GM21423 (cell line): ENCODE measurements around the gene IL18.
"Not testable (repeated sequence)": the region's sequence is repeated elsewhere in the genome, so short reads cannot be mapped to it uniquely, and the experiment has no call there.

ENCODE experiments used
- ATAC-seq: cut with Tn5 transposase; IDR thresholded peaks from one replicate; pipeline ENCODE4 v1.9.1; 2021; ENCODE audit warnings: mild to moderate bottlenecking, moderate library complexity; ENCODE audit not compliant: unreplicated experiment

The IL18 gene

GRCh38 chr11:112172362-112172994, 8.6 kb upstream of the IL18 start:
- no peak for ATAC-seq

DNA sequence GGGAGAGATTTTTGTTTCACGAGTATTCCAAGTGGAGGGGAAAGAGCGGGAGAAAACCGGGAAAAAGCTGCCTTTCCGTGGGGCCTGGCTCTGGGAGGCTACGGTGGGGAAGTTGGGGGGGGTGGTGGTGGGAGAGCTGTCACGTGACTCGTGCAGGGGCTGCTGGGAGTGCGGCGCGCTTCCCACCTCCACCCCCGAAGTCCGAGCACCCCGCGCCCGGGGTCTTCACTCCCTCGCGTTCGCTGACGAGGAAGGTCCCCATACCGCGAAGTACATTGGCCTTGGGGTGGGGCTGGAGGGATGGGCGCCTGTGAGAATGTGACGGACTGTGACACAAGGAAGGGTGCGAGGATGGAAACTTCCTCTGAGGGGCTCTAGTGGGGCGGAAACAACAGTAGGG, 3.3 kb upstream of the IL18 start, which contains the start of gene TEX12:
Gene TEX12, plus strand, starts transcription at position 228 of the 400 bp plus-strand sequence. CDS start 1,897 bp downstream, outside the sequence.
- ATAC-seq: no peak

DNA sequence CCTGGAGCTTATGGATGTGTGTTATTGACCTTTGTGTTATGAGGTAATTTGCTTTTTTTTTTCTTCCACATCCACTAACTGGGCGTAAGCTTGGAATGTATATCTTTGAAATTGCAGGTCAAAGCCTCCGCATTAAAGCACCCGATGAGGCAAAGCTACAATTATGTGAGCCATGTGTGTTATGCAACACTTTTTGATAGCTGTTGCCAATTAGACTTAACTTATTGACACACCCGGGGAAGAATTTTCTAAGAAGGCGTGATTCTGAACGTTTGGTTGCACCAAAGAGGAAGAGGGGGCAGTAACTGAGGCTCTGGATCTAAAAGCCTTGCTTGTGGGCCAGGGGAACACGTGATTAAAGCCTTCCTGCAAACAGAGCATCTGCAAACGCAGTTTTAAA, 2.7 kb upstream of the IL18 start:
- no peak for ATAC-seq

DNA sequence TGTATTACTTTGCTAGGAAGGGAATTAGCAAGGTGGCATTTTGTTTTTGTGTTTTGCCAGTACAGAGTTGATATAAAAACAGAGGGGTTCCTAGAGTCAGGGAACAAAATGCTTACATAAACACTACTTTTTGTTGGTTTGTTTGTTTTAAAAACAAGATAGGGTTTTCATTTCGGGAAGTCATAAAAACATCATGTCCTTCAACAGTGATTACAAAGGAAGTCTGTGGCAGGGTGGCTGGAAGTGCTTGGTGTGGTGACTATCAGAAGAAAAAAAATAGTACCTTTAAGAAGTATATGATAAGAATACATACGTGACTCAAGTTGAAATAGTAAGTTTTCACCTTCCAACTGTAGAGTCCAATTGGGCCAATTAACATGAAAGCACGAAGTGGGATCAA, 1.2 kb upstream of the IL18 start:
- ATAC-seq: no peak

- ATAC-seq: no peak
Measured at GRCh38 chr11:112162761-112163546, 940 bp downstream of the IL18 start.

DNA sequence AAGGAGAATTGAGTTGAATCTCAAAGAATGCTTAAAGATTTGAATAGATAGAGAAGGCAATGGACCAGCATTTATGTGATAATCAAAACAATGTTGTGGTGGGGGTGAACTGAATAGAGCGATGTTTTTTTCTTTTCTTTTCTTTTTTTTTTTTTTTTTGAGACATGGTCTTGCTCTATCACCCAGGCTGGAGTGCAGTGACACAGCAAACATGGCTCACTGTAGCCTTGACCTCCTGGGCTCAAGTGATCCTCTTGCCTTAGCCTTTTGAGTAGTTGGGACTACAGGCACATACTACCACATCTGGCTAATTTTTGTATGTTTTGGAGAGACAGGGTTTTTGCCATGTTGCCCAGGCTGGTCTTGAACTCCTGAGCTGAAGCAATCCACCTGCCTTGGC, 1.7 kb downstream of the IL18 start:
- ATAC-seq: not testable (repeated sequence)

DNA sequence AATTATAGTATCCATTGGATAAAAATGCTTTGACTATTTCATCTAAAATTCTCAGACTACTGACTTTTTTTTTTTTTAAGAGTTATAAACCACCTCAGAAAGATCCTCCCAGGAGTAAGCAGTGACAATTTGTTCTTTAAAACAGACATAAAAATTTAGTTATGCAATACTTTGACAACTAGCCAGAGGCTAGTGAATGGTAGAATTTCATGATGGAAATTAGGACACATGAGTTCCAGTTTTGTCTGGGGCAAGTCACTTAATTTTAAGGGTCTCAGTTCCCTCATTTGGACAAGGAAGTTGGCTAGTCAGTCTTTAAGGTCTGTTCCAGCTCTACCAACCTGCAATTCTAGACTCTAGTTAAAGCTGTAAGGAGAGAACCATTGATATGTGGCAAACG, 2.9 kb downstream of the IL18 start:
- no peak for ATAC-seq

- ATAC-seq: no peak
Measured at GRCh38 chr11:112160091-112160848, 3.6 kb downstream of the IL18 start.

- ATAC-seq: no peak
Measured at GRCh38 chr11:112159098-112160065, 4.5 kb downstream of the IL18 start.

- ATAC-seq: no peak
Measured at GRCh38 chr11:112156956-112157766, 6.7 kb downstream of the IL18 start.

DNA sequence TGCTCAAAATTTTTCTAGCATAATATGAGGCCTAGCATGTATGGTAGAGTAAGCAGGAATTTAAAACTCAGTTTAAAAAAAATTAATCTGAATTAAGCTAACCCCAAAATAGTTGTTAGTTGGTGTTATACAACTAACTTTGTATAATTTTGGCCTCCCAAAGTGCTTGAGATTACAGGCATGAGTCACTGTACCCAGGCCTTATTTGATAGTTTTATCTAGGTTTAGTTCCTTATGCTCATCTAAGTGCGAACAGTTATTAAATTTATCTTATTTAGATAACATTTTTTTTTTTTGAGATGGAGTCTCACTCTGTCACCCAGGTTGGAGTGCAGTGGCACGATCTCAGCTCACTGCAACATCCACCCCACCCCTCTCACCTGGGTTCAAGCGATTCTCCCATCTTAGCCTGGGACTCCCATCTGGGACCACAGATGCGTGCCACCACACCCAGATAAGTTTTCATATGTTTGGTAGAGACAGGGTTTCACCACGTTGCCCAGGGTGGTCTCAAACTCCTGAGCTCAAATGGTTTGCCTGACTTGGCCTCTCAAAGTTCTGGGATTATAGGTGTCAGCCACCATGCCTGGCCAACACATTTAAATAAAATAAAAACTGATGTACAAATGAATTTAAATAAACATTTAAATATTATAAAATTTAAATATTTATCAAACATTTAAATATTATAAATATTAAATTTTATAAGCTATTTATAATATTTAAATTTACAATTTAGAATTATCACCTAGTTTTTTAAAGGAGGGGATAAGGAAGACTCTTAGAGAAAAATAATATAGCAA, 7.5 kb downstream of the IL18 start:
- ATAC-seq: no peak

DNA sequence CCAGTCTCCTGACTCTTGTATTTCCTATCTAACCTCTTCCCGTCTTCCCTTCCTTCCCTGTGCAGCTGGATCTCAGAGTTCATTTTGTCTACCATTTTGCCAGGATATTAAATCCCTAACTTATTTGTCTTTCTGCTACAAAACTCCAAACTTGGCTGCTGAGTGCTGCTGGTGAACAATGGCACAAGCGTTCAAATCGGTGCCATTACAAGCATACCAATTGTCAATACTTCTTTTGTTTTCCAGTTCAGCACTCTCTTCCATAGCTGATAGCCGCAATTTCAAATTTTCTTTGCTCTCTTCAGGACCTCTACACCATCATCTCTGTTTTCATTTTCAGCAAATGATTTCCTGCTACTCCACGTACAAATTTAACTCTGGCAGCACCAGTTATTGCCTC, 13.4 kb downstream of the IL18 start:
- ATAC-seq: no peak

DNA sequence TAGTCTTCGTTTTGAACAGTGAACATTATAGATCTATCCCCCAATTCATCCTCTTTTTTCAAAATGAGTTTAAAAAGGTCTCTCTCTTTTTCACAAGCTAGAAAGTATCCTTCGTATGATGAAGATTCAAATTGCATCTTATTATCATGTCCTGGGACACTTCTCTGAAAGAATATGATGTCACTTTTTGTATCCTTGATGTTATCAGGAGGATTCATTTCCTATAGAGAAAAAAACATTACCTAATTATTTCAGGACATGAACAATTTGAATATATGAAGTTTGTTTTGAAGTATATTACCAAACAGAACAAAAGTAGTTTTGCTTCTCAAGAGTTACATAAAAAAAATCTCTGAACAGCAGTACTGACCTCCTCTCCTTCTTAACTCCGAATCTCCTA, 20.3 kb downstream of the IL18 start:
- ATAC-seq: no peak

DNA sequence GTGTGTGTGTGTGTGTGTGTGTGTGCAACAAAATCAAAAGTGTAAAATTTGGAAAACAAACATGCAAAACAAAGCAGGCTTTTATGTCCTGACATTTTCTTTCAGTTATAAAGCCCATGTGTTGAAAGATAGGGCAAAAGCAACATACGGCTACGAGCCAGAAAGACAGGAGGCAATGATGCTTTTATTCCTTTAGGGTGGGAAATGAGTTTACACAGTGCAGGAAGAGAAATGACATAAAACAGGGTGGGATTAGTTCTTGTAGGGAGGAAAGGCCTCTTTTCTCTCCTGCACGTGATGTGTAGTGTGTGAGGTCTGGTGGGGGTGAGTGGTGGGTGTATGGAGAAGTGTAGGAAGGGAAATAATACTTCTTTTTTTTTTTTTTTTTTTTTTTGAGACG, 29.4 kb downstream of the IL18 start:
- ATAC-seq: no peak

- no peak for ATAC-seq
Measured at GRCh38 chr11:112132737-112133136, 31.2 kb downstream of the IL18 start.

DNA sequence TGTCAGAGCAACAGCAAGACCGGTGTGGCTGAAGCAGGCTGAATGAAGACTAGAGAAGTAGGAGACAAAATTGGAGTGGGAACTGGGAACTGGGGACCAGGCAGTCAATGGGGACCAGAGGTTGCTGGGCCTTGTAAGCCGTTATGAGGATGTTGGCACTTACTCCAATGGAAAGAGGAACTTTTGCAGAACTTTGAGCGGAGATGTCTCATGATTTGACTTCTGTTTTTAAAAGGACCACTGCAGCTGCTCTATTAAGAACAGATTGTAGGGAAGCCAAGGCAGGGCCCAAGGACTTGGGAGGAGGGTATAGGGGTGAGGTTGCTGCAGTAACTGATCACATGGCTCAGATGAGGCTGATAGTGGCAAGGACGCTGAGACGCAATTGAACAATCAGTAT, 34.2 kb downstream of the IL18 start:
- no peak for ATAC-seq

- ATAC-seq: no peak
Measured at GRCh38 chr11:112128483-112129121, 35.3 kb downstream of the IL18 start.

DNA sequence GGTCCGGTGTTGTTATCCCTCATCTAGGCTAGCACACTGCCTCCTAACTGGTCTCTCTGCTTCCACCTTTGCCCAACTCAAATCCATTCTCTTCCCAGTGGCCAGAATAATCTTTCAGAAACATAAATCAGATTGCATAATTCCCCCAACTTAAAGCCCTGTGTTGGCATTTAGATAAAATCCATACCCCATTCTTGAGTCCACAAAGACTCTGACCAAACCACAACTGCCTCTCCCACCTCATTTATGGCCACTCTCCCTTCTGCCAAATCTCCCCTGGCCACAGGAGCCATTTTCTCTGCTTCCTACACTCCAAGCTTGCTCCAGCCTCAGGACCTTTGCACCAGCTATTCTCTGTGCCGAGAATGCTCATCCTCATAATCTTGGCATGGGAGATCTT, 36.8 kb downstream of the IL18 start:
- no peak for ATAC-seq
